H9 (cell line): ENCODE results near the gene TMPRSS7. TPM values are rescaled to one million over a fixed set of nuclear protein-coding genes. Genes with fewer than 3 reads are reported as not detected.

Experiments
- DNase-seq: peaks from one replicate; pipeline ENCODE4 v3.0.0-alpha.2; 2017
- H2AFZ ChIP-seq: one replicate; pipeline ENCODE4 v1.6.1; 2013; ENCODE audit warnings: mild to moderate bottlenecking, low read length, control low read depth, moderate library complexity
- H2AK5ac ChIP-seq: 2 replicates; pipeline ENCODE4 v1.6.1; 2013; ENCODE audit warnings: low read length, control low read depth, mixed read lengths; ENCODE audit not compliant: insufficient read length
- H2BK120ac ChIP-seq: one replicate; pipeline ENCODE4 v1.6.1; 2013; ENCODE audit warnings: low read depth, mild to moderate bottlenecking, low read length, control low read depth, inconsistent platforms; ENCODE audit not compliant: poor library complexity, severe bottlenecking
- H2BK12ac ChIP-seq: 2 replicates; pipeline ENCODE4 v1.6.1; 2013; ENCODE audit warnings: low read length, control low read depth, mixed read lengths, low read depth; ENCODE audit not compliant: insufficient read length
- H2BK15ac ChIP-seq: 2 replicates; pipeline ENCODE4 v1.6.1; 2013; ENCODE audit warnings: low read depth, low read length, control low read depth
- H2BK20ac ChIP-seq: one replicate; pipeline ENCODE4 v1.6.1; 2013; ENCODE audit warnings: low read depth, mild to moderate bottlenecking, low read length, control low read depth, inconsistent platforms; ENCODE audit not compliant: poor library complexity, severe bottlenecking
- H2BK5ac ChIP-seq: 2 replicates; pipeline ENCODE4 v1.6.1; 2013; ENCODE audit warnings: low read length, control low read depth, mixed read lengths; ENCODE audit not compliant: insufficient read length
- H3K14ac ChIP-seq: 2 replicates; pipeline ENCODE4 v1.6.1; 2013; ENCODE audit warnings: low read length, control low read depth; ENCODE audit not compliant: insufficient read depth
- H3K18ac ChIP-seq: 2 replicates; pipeline ENCODE4 v1.6.1; 2013; ENCODE audit warnings: low read depth, mild to moderate bottlenecking, mixed read lengths, low read length, control low read depth; ENCODE audit not compliant: insufficient read length
- H3K23ac ChIP-seq: 2 replicates; pipeline ENCODE4 v1.6.1; 2013; ENCODE audit warnings: low read length, control low read depth, mixed read lengths, low read depth; ENCODE audit not compliant: insufficient read length
- H3K23me2 ChIP-seq: 2 replicates; pipeline ENCODE4 v1.6.1; 2013; ENCODE audit warnings: low read depth, mild to moderate bottlenecking, mixed read lengths, low read length, control low read depth; ENCODE audit not compliant: insufficient read length, poor library complexity, severe bottlenecking
- H3K27ac ChIP-seq: 2 replicates; pipeline ENCODE4 v1.5.1; 2013; ENCODE audit warnings: low read length, control low read depth, mixed read lengths, low read depth; ENCODE audit not compliant: insufficient read length
- H3K27me3 ChIP-seq: 2 replicates; pipeline ENCODE4 v1.6.1; 2013; ENCODE audit warnings: low read length, control low read depth, inconsistent platforms; ENCODE audit not compliant: insufficient read depth
- H3K4ac ChIP-seq: 2 replicates; pipeline ENCODE4 v1.6.1; 2013; ENCODE audit warnings: low read depth, mild to moderate bottlenecking, control low read depth, inconsistent platforms, low read length, moderate library complexity
- H3K4me1 ChIP-seq: 2 replicates; pipeline ENCODE4 v1.6.1; 2013; ENCODE audit warnings: low read length, control low read depth, inconsistent platforms; ENCODE audit not compliant: insufficient read depth
- H3K4me2 ChIP-seq: 2 replicates; pipeline ENCODE4 v1.6.1; 2013; ENCODE audit warnings: low read length, control low read depth, mixed read lengths; ENCODE audit not compliant: insufficient read length, insufficient read depth
- H3K56ac ChIP-seq: 2 replicates; pipeline ENCODE4 v1.6.1; 2013; ENCODE audit warnings: low read depth, mild to moderate bottlenecking, mixed read lengths, low read length, control low read depth; ENCODE audit not compliant: insufficient read length
- H3K79me1 ChIP-seq: 2 replicates; pipeline ENCODE4 v1.6.1; 2013; ENCODE audit warnings: low read depth, mild to moderate bottlenecking, moderate library complexity, low read length, control low read depth, inconsistent platforms; ENCODE audit not compliant: insufficient read depth, poor library complexity, severe bottlenecking
- H3K79me2 ChIP-seq: 2 replicates; pipeline ENCODE4 v1.6.1; 2013; ENCODE audit warnings: low read length, control low read depth, inconsistent platforms; ENCODE audit not compliant: insufficient read depth
- H3K9ac ChIP-seq: 2 replicates; pipeline ENCODE4 v1.6.1; 2013; ENCODE audit warnings: low read length, control low read depth, mixed read lengths; ENCODE audit not compliant: insufficient read length; ENCODE audit errors: extremely low read depth
- H3K9me3 ChIP-seq: one replicate; pipeline ENCODE4 v1.6.1; 2013; ENCODE audit warnings: low read depth, low read length, inconsistent platforms; ENCODE audit not compliant: control insufficient read depth
- H3T11ph ChIP-seq: one replicate; pipeline ENCODE4 v1.6.1; 2013; ENCODE audit warnings: mild to moderate bottlenecking, low read length, control low read depth, inconsistent platforms
- H4K20me1 ChIP-seq: one replicate; pipeline ENCODE4 v1.6.1; 2013; ENCODE audit not compliant: control insufficient read depth, insufficient read length, insufficient read depth
- H4K5ac ChIP-seq: 2 replicates; pipeline ENCODE4 v1.6.1; 2013; ENCODE audit warnings: low read depth, mild to moderate bottlenecking, mixed read lengths, low read length, control low read depth; ENCODE audit not compliant: insufficient read length
- H4K8ac ChIP-seq: replicated peaks from 2 replicates; pipeline ENCODE4 v1.6.1; 2013; ENCODE audit warnings: low read length, control low read depth, mixed read lengths, low read depth; ENCODE audit not compliant: insufficient read length
- H4K91ac ChIP-seq: 2 replicates; pipeline ENCODE4 v1.6.1; 2013; ENCODE audit warnings: low read depth, mild to moderate bottlenecking, moderate library complexity, mixed read lengths, low read length, control low read depth; ENCODE audit not compliant: insufficient read length
- H3K27ac Mint-ChIP-seq, 3 experiments: 2 replicates in 2 of 3; 3 replicates in 1 of 3; pipeline ENCODE4 v1.8.0; 2020 to 2021; ENCODE audit warnings: mixed read lengths in 3 of 3, mild to moderate bottlenecking in 1 of 3, moderate library complexity in 1 of 3
- H3K27me3 Mint-ChIP-seq: 2 replicates; pipeline ENCODE4 v1.8.0; 2021; ENCODE audit warnings: low read depth, mild to moderate bottlenecking, moderate library complexity, mixed read lengths
- H3K36me3 Mint-ChIP-seq, 3 experiments: 2 replicates in 2 of 3; 3 replicates in 1 of 3; pipeline ENCODE4 v1.8.0; 2020 to 2021; ENCODE audit warnings: low read depth in 3 of 3, mixed read lengths in 3 of 3; ENCODE audit not compliant: insufficient read depth in 1 of 3
- H3K4me1 Mint-ChIP-seq, 2 experiments: 2 replicates each; pipeline ENCODE4 v1.8.0; 2020; ENCODE audit warnings: mixed read lengths in 2 of 2
- H3K4me3 Mint-ChIP-seq, 2 experiments: 2 replicates in 1 of 2; 3 replicates in 1 of 2; pipeline ENCODE4 v1.8.0; 2020 to 2021; ENCODE audit warnings: mild to moderate bottlenecking in 2 of 2, mixed read lengths in 2 of 2, moderate library complexity in 1 of 2
- H3K9me3 Mint-ChIP-seq, 2 experiments: 2 replicates in 1 of 2; 3 replicates in 1 of 2; pipeline ENCODE4 v1.8.0; 2020; ENCODE audit warnings: mild to moderate bottlenecking in 2 of 2, mixed read lengths in 2 of 2, moderate library complexity in 1 of 2
- WGBS: extraction: QIAGEN DNeasy Blood & Tissue Kit; methylation state at CpG from one replicate; pipeline ENCODE4 v1.1.7; 2013; ENCODE audit warnings: missing lambda C conversion rate, low lambda C conversion rate, mixed read lengths; ENCODE audit not compliant: insufficient read length; ENCODE audit errors: extremely low coverage; 5-methylcytosine and 5-hydroxymethylcytosine counted together
- total RNA-seq: library from RNA; stranded (reverse); gene quantifications from 2 replicates; pipeline ENCODE4 v1.2.1, GENCODE V29; 2021
- TF ChIP-seq, protein P1 (sequence below): fragments of 200-600 bp; sonication (generic); conservative IDR thresholded peaks from 3 replicates; pipeline ENCODE4 v1.8.0; 2021; ENCODE audit warnings: antibody characterized with exemption, mild to moderate bottlenecking

TMPRSS7 gene
- total RNA-seq, 1 experiment from 2014 or later = not detected

- H4K91ac ChIP-seq = no peak overlapping the region
- peaks cover 20 to 22% of the 10 kb centered on the region in 2 experiments for H3K4me1 Mint-ChIP-seq
- H3K4me1 ChIP-seq = peaks cover 3% of the 10 kb centered on the region; the same call in 1 of the 2 replicates
- peak overlapping the region; percentile 92 for H3K4me2 ChIP-seq
- H2BK15ac ChIP-seq = no peak overlapping the region
- H3K27ac Mint-ChIP-seq = no peak overlapping the region
- H3K18ac ChIP-seq = no peak overlapping the region
- H4K20me1 ChIP-seq = no peaks in the 10 kb centered on the region
- H4K5ac ChIP-seq = no peak overlapping the region
- no peak overlapping the region for H2AFZ ChIP-seq
- H3K9me3 ChIP-seq = no peaks in the 10 kb centered on the region
- peak overlapping the region; percentile 86 to 95 for H3K4me3 Mint-ChIP-seq
- H4K8ac ChIP-seq = no peak overlapping the region
- H3K4ac ChIP-seq = no peak overlapping the region
- no peak overlapping the region for H3K27ac ChIP-seq
- no peak overlapping the region for H3T11ph ChIP-seq
- peaks cover 20% of the 10 kb centered on the region for H3K27me3 Mint-ChIP-seq
- no peaks in the 10 kb centered on the region for H3K79me1 ChIP-seq
- DNase-seq = no peak
- H2BK12ac ChIP-seq = no peak overlapping the region
- no CpG with 5 or more reads among the region's 7 CpGs for WGBS
- no peak overlapping the region for H2AK5ac ChIP-seq
- no peaks in the 10 kb centered on the region; the same call in 1 of the 2 replicates for H3K27me3 ChIP-seq
- no peaks in the 10 kb centered on the region; a peak in 1 of 7 replicates for H3K36me3 Mint-ChIP-seq
- no peak overlapping the region for H2BK20ac ChIP-seq
- no peak overlapping the region for H2BK120ac ChIP-seq
- peaks cover 2% of the 10 kb centered on the region; the same call in 1 of the 2 replicates for H3K79me2 ChIP-seq
- TF ChIP-seq, protein P1, sequence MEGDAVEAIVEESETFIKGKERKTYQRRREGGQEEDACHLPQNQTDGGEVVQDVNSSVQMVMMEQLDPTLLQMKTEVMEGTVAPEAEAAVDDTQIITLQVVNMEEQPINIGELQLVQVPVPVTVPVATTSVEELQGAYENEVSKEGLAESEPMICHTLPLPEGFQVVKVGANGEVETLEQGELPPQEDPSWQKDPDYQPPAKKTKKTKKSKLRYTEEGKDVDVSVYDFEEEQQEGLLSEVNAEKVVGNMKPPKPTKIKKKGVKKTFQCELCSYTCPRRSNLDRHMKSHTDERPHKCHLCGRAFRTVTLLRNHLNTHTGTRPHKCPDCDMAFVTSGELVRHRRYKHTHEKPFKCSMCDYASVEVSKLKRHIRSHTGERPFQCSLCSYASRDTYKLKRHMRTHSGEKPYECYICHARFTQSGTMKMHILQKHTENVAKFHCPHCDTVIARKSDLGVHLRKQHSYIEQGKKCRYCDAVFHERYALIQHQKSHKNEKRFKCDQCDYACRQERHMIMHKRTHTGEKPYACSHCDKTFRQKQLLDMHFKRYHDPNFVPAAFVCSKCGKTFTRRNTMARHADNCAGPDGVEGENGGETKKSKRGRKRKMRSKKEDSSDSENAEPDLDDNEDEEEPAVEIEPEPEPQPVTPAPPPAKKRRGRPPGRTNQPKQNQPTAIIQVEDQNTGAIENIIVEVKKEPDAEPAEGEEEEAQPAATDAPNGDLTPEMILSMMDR = no peak
- no peak overlapping the region for H3K56ac ChIP-seq
- no peak overlapping the region for H2BK5ac ChIP-seq
- H3K23ac ChIP-seq = no peak overlapping the region
- no peaks in the 10 kb centered on the region; a peak in 1 of 5 replicates for H3K9me3 Mint-ChIP-seq
- peaks cover 12% of the 10 kb centered on the region for H3K23me2 ChIP-seq
- H3K9ac ChIP-seq = no peak overlapping the region
- H3K14ac ChIP-seq = no peak overlapping the region
Measured at GRCh38 chr3:112084980-112085705, 50.6 kb downstream of the TMPRSS7 start.
